NCI-H526 (cell line): ENCODE data around the gene ALK.
A peak's percentile ranks its signal among the peaks of the same experiment; 100 is the strongest.
"Not testable (repeated sequence)": the region's sequence is repeated elsewhere in the genome, so short reads cannot be mapped to it uniquely, and the experiment has no call there.

Experiments
- DNase-seq, 2 experiments: peaks; one replicate each; lab custom pipeline; 2025; lab: John Stamatoyannopoulos, UW

The ALK gene

GRCh38 chr2:29273685-29274611 lies 647.4 kb downstream of the ALK start:
- no peak for DNase-seq

- no peak for DNase-seq
Measured at GRCh38 chr2:29273004-29273684, 648.2 kb downstream of the ALK start.

DNA sequence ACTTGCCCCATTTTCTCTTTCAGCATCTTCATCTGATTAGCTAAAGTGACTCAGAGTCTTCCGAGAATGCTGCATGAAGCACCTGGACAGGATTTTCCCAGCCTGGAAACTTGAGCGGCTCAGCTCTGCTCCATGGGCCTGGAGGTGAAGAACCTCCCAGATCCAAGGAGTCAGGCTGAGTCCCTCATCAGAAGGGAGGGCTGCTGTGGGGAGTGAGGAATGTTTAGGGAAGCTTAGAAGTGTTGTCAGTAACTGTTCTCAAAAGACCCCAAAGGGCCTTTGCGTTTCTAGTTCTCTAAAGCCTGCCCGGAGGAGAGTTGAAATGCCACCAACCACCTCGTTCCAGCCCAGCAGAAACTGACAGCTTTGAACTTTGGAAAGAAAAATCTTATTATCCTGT lies 649.1 kb downstream of the ALK start:
- no peak for DNase-seq

GRCh38 chr2:29270701-29271121 lies 650.7 kb downstream of the ALK start:
- no peak for DNase-seq

DNA sequence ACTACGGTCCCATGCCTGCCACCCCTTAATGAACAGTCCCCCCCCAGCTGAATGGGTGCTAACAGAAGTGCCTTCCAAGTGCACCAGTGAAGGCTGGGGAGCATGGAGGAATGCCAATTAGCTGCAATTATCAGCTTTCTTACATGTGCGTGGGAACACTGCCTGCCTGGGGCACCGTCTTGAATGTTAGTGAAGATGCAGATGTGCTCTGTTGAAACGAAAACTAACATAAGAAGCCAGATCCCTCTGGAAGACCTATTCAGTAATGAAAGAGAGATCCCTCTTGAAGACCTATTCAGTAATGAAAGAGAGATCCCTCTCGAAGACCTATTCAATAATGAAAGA lies 651.6 kb downstream of the ALK start:
- DNase-seq = no peak

DNA sequence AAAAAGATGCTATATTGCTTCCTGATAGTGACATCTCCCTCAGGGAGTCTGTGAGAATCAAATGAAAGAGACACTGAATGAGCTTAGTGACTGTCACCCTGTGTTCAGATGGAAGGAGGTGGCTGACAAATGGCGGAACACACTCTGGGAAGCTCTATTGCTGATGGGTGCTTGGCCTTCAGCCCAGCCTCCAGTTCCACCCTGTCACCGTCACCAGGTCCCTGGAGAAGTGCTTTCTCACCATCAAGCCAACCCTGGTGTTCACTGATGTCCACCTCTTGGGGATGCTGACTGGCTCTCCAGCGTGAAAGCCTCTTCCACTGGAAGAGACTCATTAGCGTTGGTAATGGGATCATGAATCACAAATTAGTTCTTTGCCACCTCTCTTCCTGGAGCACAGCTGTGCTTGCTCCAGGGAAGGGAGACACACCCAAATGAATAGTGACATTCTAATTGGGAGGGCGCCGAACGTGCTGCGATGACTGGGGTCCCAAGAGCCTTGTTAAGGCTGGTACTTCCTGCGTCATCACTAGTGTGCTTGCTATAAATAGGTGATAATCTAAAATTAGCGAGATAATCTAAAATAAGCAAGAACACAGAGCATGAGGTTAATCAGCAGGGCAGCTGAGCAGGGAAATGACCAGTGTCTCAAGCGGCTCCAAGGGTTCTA lies 652.2 kb downstream of the ALK start:
- peak in 1 of 2 experiments; percentile 13 for DNase-seq

DNA sequence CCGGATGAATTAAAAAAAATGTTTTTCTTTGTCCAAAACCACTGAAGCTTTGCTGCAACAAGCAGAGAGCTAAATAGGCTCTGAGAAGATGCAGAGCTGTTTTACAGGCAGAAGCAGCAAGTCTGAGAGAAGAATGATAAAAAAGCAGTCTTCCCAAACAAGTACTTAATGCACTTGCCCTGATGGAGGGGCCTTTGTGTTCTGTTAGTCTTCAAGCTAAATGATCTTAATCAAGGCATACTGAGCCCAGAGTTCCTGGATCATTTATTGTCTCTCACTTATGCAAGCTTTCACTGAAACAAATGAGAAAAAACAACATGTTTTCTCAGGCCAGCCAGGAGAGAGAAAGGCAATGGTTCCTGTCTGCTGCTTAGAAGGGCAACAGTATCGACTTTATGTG lies 653.7 kb downstream of the ALK start:
- no peak for DNase-seq

- DNase-seq = no peak
Measured at GRCh38 chr2:29263886-29264285, 657.5 kb downstream of the ALK start.

- DNase-seq = peak; percentile 72 to 80
Measured at GRCh38 chr2:29262681-29263260, 658.6 kb downstream of the ALK start.

- DNase-seq = no peak
Measured at GRCh38 chr2:29261003-29261402, 660.4 kb downstream of the ALK start.

DNA sequence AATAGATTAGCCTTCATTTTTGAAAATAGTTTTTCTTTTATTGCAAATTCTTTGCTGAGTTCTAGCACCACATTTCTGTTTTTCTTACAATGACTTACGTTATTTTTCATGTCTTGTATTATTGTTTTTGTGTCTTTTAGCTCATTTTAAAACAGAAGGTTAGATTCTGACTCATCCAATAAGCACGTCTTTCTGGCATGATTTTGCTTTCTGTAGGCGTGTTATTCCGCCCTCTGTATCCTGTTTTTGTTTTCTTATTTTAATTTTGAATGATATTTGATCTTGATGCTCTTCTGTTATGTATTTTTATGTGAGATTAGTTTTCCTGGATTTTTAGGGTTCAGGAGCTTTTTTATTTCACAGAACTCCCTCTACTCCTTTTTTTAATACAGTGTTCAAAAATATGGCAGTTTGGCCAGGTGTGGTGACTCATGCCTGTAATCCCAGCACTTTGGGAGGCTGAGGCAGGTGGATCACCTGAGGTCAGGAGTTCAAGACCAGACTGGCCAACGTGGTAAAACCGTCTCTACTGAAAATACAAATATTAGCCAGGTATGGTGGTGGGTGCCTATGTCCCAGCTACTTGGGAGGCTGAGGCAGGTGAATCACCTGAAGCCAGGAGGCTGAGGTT lies 661.1 kb downstream of the ALK start:
- DNase-seq = no peak

GRCh38 chr2:29259221-29259620 lies 662.2 kb downstream of the ALK start:
- DNase-seq = no peak

- DNase-seq = no peak
Measured at GRCh38 chr2:29255004-29255403, 666.4 kb downstream of the ALK start.

GRCh38 chr2:29253495-29254275 lies 667.7 kb downstream of the ALK start:
- DNase-seq = not testable (repeated sequence)

- DNase-seq = no peak
Measured at GRCh38 chr2:29253026-29253425, 668.4 kb downstream of the ALK start.

DNA sequence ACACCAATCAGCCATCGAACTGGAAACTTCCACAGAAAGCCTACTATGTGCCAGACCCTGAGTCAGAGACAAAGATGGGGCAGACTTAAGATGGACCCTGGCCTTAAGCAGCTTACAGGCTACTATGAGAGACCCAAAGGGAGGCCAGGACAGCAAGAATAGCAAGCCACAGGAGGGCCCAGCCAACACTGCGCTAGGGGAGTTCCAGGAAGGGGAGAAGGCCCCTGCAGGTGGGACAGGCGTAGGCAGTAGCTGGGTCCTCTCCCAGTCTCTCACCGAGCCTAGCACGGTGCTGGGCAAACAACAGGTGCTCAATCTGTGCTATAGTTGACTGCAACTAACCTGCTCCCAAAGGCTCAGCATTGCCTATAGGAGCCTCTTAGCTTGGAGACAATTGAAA lies 670.0 kb downstream of the ALK start:
- no peak for DNase-seq

DNA sequence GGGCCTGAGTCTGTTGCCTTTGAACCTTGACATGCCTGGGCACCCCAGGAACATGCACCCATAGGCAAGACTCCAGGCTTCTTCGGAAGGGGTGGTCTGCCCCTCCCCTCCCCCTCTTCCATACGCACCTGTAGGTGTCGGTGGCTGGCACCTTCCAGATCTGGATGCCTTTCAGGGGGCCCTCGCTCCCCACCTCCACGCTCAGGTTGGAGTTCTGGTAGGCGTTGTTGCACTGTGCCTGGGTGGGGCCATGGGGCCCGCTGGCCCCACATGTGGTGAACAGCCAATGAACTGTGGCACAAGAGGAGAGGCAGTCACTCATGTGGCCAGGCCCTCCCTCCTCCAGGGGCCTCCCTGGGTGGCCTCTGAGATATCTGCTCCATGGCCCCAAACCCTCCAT lies 670.4 kb downstream of the ALK start:
- DNase-seq = no peak

- no peak for DNase-seq
Measured at GRCh38 chr2:29249666-29250253, 671.6 kb downstream of the ALK start.

DNA sequence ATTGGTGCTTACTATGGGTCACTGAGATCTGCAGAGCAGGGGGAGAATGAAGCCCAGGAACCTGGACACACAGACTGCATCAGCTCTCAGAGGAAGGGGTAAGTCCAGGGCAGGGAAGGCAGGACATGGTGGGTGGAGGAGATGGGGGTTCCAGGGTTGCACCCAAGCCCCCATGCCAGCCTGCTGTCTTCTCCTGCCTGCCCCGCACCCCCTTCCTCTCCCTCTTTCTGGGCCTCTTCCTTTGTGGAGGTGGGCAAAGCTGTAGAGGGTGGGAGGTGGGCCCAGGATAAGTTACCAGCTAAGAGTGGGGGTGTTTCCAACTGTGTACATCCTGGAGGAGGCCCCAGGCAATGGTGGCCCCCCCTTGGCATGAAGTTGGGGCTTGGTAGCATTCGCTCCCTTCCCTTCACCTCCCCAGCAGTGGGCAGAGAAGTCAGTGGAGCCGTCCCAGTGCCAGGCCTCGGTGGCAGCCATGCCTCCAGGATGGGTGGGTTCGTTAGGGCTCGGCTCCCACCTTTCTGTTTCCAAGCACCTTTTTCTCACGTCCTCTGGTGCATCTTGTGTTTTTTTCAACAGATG lies 674.0 kb downstream of the ALK start:
- no peak for DNase-seq
